ENCODE measurements around the gene CAST. TPM values are rescaled to one million over a fixed set of nuclear protein-coding genes. Genes with fewer than 3 reads are reported as not detected.

Gene CAST
- total and polyA plus RNA-seq, 2 donors (not counting 1 experiment from before 2014, with no cell fraction given) = 41.0 to 231 TPM

GRCh38 chr5:96775689-96776088 is 113.5 kb downstream of the CAST start:
- intact Hi-C loops (cut with micrococcal nuclease) = no loop called here
- Mint-ChIP-seq H3K9me3 (ENCODE audit: insufficient read depth) (no peaks in the 10 kb centered on the region), H3K27ac (no peak overlapping the region), H3K4me3 (no peak overlapping the region), H3K27me3 (no peaks in the 10 kb centered on the region), H3K4me1 (no peaks in the 10 kb centered on the region)
- no peak overlapping the region for H3K4me2 ChIP-seq (replicated peaks; ENCODE audit: low read depth, low read length, poor library complexity, severe bottlenecking)
- CTCF ChIA-PET = interaction anchor here (0.8 to 2.2 kb wide), 3 partner anchors 9 to 386 kb away, joined by 3 to 6 read pairs (median 4); no protein-coding TSS in a partner anchor
- no peaks in the 10 kb centered on the region for H3K27me3 ChIP-seq (replicated peaks in 1 of 4; ENCODE audit: control extremely low read depth in 1 of 4, control insufficient read depth in 3 of 4, insufficient read depth in 4 of 4, low read length in 3 of 4)
- WGBS (ENCODE audit: insufficient coverage) = 100% methylated on average over 6 of the region's 11 CpGs
- H4K20me1 ChIP-seq (ENCODE audit: control insufficient read depth, insufficient read depth, low read length, poor library complexity, severe bottlenecking) = peaks cover 6% of the 10 kb centered on the region
- no peak for TF ChIP-seq EZH2 (IDR thresholded peaks at IDR 0.05; ENCODE audit: borderline replicate concordance, insufficient read depth, low read depth, low read length, poor library complexity, severe bottlenecking)
- TF ChIP-seq, protein P1, sequence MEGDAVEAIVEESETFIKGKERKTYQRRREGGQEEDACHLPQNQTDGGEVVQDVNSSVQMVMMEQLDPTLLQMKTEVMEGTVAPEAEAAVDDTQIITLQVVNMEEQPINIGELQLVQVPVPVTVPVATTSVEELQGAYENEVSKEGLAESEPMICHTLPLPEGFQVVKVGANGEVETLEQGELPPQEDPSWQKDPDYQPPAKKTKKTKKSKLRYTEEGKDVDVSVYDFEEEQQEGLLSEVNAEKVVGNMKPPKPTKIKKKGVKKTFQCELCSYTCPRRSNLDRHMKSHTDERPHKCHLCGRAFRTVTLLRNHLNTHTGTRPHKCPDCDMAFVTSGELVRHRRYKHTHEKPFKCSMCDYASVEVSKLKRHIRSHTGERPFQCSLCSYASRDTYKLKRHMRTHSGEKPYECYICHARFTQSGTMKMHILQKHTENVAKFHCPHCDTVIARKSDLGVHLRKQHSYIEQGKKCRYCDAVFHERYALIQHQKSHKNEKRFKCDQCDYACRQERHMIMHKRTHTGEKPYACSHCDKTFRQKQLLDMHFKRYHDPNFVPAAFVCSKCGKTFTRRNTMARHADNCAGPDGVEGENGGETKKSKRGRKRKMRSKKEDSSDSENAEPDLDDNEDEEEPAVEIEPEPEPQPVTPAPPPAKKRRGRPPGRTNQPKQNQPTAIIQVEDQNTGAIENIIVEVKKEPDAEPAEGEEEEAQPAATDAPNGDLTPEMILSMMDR (IDR thresholded peaks at IDR 0.05) = no peak
- no peak overlapping the region for H2AFZ ChIP-seq (ENCODE audit: insufficient read depth, low read depth, low read length, poor library complexity, severe bottlenecking)
- POLR2A ChIA-PET = no interaction called here
- ATAC-seq (ENCODE audit: low read depth) (no peak), DNase-seq (no peak)
- H3K36me3 ChIP-seq (replicated peaks in 1 of 2; ENCODE audit: control extremely low read depth in 1 of 2, control insufficient read depth in 1 of 2, extremely low read depth in 1 of 2, insufficient read depth in 2 of 2, low read length in 1 of 2) = peaks cover 9 to 92% of the 10 kb centered on the region in 2 experiments
- no peaks in the 10 kb centered on the region for H3K9me3 ChIP-seq (ENCODE audit: control extremely low read depth in 1 of 3, control insufficient read depth in 2 of 3, insufficient read depth in 1 of 3, low read length in 2 of 3)
- no peaks in the 10 kb centered on the region for H3K79me2 ChIP-seq (ENCODE audit: control insufficient read depth, insufficient read depth, low read length)
- no peak overlapping the region for H3K4me3 ChIP-seq (ENCODE audit: control extremely low read depth in 1 of 5, extremely low read depth in 1 of 5, insufficient read depth in 1 of 5, low read depth in 2 of 5, low read length in 4 of 5)
- no peaks in the 10 kb centered on the region for H3K4me1 ChIP-seq (ENCODE audit: control insufficient read depth in 2 of 2, insufficient read depth in 2 of 2, low read length in 2 of 2)
- no peak overlapping the region for H3K27ac ChIP-seq (ENCODE audit: low read length in 2 of 2)
- H3K9ac ChIP-seq (ENCODE audit: low read length) = no peak overlapping the region

DNA sequence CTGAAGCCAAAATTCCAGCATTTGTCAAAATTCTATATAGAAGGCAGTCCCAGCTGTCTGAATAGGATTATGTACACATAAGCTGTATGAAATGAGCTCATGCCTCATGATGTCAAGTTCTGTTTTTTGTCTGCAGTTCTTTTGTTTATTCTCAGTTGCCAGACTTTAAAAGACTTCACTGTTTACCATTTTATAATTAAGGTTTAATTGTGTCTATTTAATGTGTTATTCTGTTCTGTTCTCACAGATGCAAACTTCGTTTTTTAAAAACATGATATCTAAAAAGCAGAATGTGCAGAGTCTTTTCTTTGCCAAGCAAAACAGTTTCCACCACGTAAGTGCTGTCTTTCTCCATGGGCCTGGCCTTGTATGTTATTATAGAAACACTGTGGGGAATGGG is 114.4 kb downstream of the CAST start:
- no CpG with 5 or more reads among the region's 2 CpGs for WGBS (ENCODE audit: insufficient coverage)

More for the DNA sequence above, 114.4 kb downstream of the CAST start:
- CTCF ChIA-PET = interaction anchor here (0.6 to 2.2 kb wide), 3 partner anchors 14 to 385 kb away, joined by 3 to 6 read pairs (median 4); no protein-coding TSS in a partner anchor
- no peak overlapping the region for H3K27ac Mint-ChIP-seq
- no peak for DNase-seq
- no peaks in the 10 kb centered on the region for H3K9me3 Mint-ChIP-seq (ENCODE audit: insufficient read depth)
- no peak overlapping the region for H3K4me3 Mint-ChIP-seq
- no peak for ATAC-seq (ENCODE audit: low read depth)
- H3K27me3 Mint-ChIP-seq = no peaks in the 10 kb centered on the region
- Histone ChIP-seq H3K4me1 (ENCODE audit: control insufficient read depth in 2 of 2, insufficient read depth in 2 of 2, low read length in 2 of 2) (no peaks in the 10 kb centered on the region), H3K4me3 (ENCODE audit: control extremely low read depth in 1 of 5, extremely low read depth in 1 of 5, insufficient read depth in 1 of 5, low read depth in 2 of 5, low read length in 4 of 5) (no peak overlapping the region), H3K4me2 (replicated peaks; ENCODE audit: low read depth, low read length, poor library complexity, severe bottlenecking) (no peak overlapping the region), H3K9me3 (ENCODE audit: control extremely low read depth in 1 of 3, control insufficient read depth in 2 of 3, insufficient read depth in 1 of 3, low read length in 2 of 3) (no peaks in the 10 kb centered on the region), H2AFZ (ENCODE audit: insufficient read depth, low read depth, low read length, poor library complexity, severe bottlenecking) (no peak overlapping the region), H4K20me1 (ENCODE audit: control insufficient read depth, insufficient read depth, low read length, poor library complexity, severe bottlenecking) (peaks cover 6% of the 10 kb centered on the region), H3K27me3 (replicated peaks in 1 of 4; ENCODE audit: control extremely low read depth in 1 of 4, control insufficient read depth in 3 of 4, insufficient read depth in 4 of 4, low read length in 3 of 4) (no peaks in the 10 kb centered on the region), H3K36me3 (replicated peaks in 1 of 2; ENCODE audit: control extremely low read depth in 1 of 2, control insufficient read depth in 1 of 2, extremely low read depth in 1 of 2, insufficient read depth in 2 of 2, low read length in 1 of 2) (peaks cover 7 to 94% of the 10 kb centered on the region in 2 experiments), H3K27ac (ENCODE audit: low read length in 2 of 2) (no peak overlapping the region), H3K9ac (ENCODE audit: low read length) (no peak overlapping the region), H3K79me2 (ENCODE audit: control insufficient read depth, insufficient read depth, low read length) (no peaks in the 10 kb centered on the region)
- TF ChIP-seq, protein P1 (IDR thresholded peaks at IDR 0.05) = no peak
- no peak for TF ChIP-seq EZH2 (IDR thresholded peaks at IDR 0.05; ENCODE audit: borderline replicate concordance, insufficient read depth, low read depth, low read length, poor library complexity, severe bottlenecking)
- no peaks in the 10 kb centered on the region for H3K4me1 Mint-ChIP-seq
- POLR2A ChIA-PET = no interaction called here
- intact Hi-C loops (cut with micrococcal nuclease) = no loop called here
